Measurements from ENCODE around the gene LSG1. TPM values are rescaled to one million over a fixed set of nuclear protein-coding genes. Genes with fewer than 3 reads are reported as not detected.

LSG1 gene
- total and polyA plus RNA-seq, 2 of the 13 experiments (the other 11 are each of a cell fraction or from before 2014, with no cell fraction given): 21.4 to 32.1 TPM

DNA sequence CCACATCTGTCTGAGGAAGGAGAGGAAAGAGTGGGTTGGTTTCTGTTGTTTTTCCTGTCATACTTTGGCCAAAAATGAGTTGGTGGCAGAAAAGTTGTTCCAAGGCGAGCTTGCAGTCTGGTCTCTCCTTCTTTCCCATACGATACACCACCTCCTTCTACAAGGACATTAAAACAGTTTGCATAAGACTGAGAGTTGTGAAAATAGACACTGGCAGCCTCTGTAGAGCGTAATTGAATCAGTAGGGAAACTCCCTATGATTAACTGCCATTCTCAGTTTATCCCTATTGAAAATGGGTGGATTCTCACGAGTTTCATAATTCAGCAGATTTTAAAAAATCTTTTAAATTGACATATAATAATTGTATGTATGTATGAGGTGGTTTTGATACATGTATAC lies 3.7 kb upstream of the LSG1 start:
- WGBS (ENCODE audit: low lambda C conversion rate): 20% methylated on average over 4 of the region's 4 CpGs
- POLR2A ChIA-PET: no interaction called here

DNA sequence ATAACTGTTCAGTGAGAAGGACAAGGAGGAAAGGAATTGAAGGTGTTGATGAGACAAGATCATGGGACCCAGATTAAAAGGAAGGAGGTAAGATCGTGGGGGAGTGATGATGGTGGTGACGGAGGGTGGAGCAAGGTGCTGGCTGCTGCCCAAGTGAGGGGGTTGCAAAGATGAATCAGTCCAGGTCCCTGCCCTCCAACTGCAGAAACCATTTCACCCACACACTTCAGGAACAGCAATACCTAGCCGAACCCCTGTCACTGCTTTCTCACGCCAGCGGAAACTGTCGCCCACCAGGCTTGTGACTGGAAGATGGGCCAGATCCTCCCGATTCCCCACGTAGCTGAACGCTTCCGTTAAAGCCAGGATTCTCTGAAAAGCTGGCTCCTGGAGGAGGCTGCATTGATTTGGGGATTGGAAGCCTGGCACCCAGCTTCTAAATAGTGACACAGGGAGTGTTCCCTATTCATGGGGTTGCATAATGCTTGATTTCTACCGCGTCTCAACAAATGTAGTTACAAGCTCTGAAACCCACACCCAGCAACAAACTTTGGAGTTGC lies 3.2 kb upstream of the LSG1 start:
- ATAC-seq (no peak), DNase-seq (ENCODE audit: low spot score) (no peak), FAIRE-seq (no peak)
- Histone ChIP-seq H3K79me2 (ENCODE audit: insufficient read depth, low read length) (peaks cover 18% of the 10 kb centered on the region), H3K4me2 (ENCODE audit: low read depth, low read length) (peak overlapping the region; percentile 67), H2AFZ (ENCODE audit: low read length) (peak overlapping the region; percentile 96), H3K27ac (ENCODE audit: extremely low read length, insufficient read depth, low read length) (no peak overlapping the region), H3K4me1 (ENCODE audit: insufficient read depth, low read length) (peaks cover 39% of the 10 kb centered on the region), H4K20me1 (ENCODE audit: insufficient read depth, low read length) (no peaks in the 10 kb centered on the region), H3K9ac (ENCODE audit: insufficient read depth, low read depth, low read length) (no peak overlapping the region), H3K9me3 (ENCODE audit: low read length) (no peaks in the 10 kb centered on the region), H3K36me3 (replicated peaks in 1 of 2; ENCODE audit: control insufficient read depth in 1 of 2, insufficient read depth in 2 of 2, low read length in 2 of 2) (no peaks in the 10 kb centered on the region), H3K4me3 (replicated peaks in 1 of 3; ENCODE audit: insufficient read depth in 1 of 3, low read depth in 2 of 3, low read length in 3 of 3) (peak overlapping the region in 1 of 3 experiments; percentile 53; a peak in 1 of 6 replicates), H3K27me3 (ENCODE audit: control insufficient read depth in 1 of 2, insufficient read depth in 2 of 2, low read length in 2 of 2) (peaks cover 0 to 3% of the 10 kb centered on the region in 2 experiments; a peak in 1 of 5 replicates)
- TF ChIP-seq, protein P1, sequence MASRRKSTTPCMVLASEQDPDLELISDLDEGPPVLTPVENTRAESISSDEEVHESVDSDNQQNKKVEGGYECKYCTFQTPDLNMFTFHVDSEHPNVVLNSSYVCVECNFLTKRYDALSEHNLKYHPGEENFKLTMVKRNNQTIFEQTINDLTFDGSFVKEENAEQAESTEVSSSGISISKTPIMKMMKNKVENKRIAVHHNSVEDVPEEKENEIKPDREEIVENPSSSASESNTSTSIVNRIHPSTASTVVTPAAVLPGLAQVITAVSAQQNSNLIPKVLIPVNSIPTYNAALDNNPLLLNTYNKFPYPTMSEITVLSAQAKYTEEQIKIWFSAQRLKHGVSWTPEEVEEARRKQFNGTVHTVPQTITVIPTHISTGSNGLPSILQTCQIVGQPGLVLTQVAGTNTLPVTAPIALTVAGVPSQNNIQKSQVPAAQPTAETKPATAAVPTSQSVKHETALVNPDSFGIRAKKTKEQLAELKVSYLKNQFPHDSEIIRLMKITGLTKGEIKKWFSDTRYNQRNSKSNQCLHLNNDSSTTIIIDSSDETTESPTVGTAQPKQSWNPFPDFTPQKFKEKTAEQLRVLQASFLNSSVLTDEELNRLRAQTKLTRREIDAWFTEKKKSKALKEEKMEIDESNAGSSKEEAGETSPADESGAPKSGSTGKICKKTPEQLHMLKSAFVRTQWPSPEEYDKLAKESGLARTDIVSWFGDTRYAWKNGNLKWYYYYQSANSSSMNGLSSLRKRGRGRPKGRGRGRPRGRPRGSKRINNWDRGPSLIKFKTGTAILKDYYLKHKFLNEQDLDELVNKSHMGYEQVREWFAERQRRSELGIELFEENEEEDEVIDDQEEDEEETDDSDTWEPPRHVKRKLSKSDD (CRISPR knock-in tag; IDR thresholded peaks at IDR 0.05; ENCODE audit: low read depth): no peak
- TF ChIP-seq KDM5B (CRISPR knock-in tag; IDR thresholded peaks at IDR 0.05; ENCODE audit: borderline replicate concordance): no peak
- no peak for TF ChIP-seq MED1 (CRISPR knock-in tag; IDR thresholded peaks at IDR 0.05)
- no peak for TF ChIP-seq SNAPC2 (CRISPR knock-in tag; IDR thresholded peaks at IDR 0.05)
- TF ChIP-seq ZNF256 (CRISPR knock-in tag; conservative IDR thresholded peaks at IDR 0.05): no peak
- TF ChIP-seq RFX3 (CRISPR knock-in tag; IDR thresholded peaks at IDR 0.05): no peak
- TF ChIP-seq ADNP (CRISPR knock-in tag; IDR thresholded peaks at IDR 0.05): no peak
- TF ChIP-seq, protein P2, sequence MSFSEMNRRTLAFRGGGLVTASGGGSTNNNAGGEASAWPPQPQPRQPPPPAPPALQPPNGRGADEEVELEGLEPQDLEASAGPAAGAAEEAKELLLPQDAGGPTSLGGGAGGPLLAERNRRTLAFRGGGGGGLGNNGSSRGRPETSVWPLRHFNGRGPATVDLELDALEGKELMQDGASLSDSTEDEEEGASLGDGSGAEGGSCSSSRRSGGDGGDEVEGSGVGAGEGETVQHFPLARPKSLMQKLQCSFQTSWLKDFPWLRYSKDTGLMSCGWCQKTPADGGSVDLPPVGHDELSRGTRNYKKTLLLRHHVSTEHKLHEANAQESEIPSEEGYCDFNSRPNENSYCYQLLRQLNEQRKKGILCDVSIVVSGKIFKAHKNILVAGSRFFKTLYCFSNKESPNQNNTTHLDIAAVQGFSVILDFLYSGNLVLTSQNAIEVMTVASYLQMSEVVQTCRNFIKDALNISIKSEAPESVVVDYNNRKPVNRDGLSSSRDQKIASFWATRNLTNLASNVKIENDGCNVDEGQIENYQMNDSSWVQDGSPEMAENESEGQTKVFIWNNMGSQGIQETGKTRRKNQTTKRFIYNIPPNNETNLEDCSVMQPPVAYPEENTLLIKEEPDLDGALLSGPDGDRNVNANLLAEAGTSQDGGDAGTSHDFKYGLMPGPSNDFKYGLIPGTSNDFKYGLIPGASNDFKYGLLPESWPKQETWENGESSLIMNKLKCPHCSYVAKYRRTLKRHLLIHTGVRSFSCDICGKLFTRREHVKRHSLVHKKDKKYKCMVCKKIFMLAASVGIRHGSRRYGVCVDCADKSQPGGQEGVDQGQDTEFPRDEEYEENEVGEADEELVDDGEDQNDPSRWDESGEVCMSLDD (CRISPR knock-in tag; IDR thresholded peaks at IDR 0.05; ENCODE audit: borderline replicate concordance): no peak
- no peak for TF ChIP-seq RXRA (CRISPR knock-in tag; IDR thresholded peaks at IDR 0.05)
- no peak for TF ChIP-seq MIER3 (CRISPR knock-in tag; IDR thresholded peaks at IDR 0.05; ENCODE audit: borderline replicate concordance)
- no peak for TF ChIP-seq ZNF431 (CRISPR knock-in tag; IDR thresholded peaks at IDR 0.05; ENCODE audit: borderline replicate concordance, low read depth)
- no peak for TF ChIP-seq PCBP1 (IDR thresholded peaks at IDR 0.05; ENCODE audit: borderline replicate concordance, low read depth, low read length)
- BruUV-seq (replicated peaks): no TSS peak
- ChIA-PET CTCF (ENCODE audit: low intra/inter-chr PET ratio, low total read pairs) (no interaction called here), POLR2A (no interaction called here)
- intact Hi-C loops (cut with micrococcal nuclease; ENCODE audit: unreplicated experiment) (no loop called here), in situ Hi-C loops (cut with HindIII; ENCODE audit: extremely low pct_ligation_motif_present, low pct_unique_long_range_greater_than_20kb) (no loop called here)
- 18% methylated on average over 12 of the region's 12 CpGs for WGBS (ENCODE audit: low lambda C conversion rate)

More for the DNA sequence above, 3.7 kb upstream of the LSG1 start:
- no peaks in the 10 kb centered on the region for H4K20me1 ChIP-seq (ENCODE audit: insufficient read depth, low read length)
- in situ Hi-C loops (cut with HindIII; ENCODE audit: extremely low pct_ligation_motif_present, low pct_unique_long_range_greater_than_20kb) (no loop called here), intact Hi-C loops (cut with micrococcal nuclease; ENCODE audit: unreplicated experiment) (no loop called here)
- CTCF ChIA-PET (ENCODE audit: low intra/inter-chr PET ratio, low total read pairs): no interaction called here
- H3K4me1 ChIP-seq (ENCODE audit: insufficient read depth, low read length): peaks cover 34% of the 10 kb centered on the region
- H3K9ac ChIP-seq (ENCODE audit: insufficient read depth, low read depth, low read length): no peak overlapping the region
- H3K4me3 ChIP-seq (replicated peaks in 1 of 3; ENCODE audit: insufficient read depth in 1 of 3, low read depth in 2 of 3, low read length in 3 of 3): peak overlapping the region in 1 of 3 experiments; percentile 53; a peak in 1 of 6 replicates
- H3K36me3 ChIP-seq (replicated peaks in 1 of 2; ENCODE audit: control insufficient read depth in 1 of 2, insufficient read depth in 2 of 2, low read length in 2 of 2): no peaks in the 10 kb centered on the region
- no TSS peak for BruUV-seq (replicated peaks)
- TF ChIP-seq ZNF629 (CRISPR knock-in tag; conservative IDR thresholded peaks at IDR 0.05) (peak; percentile 70), POLR2AphosphoS5 (IDR thresholded peaks at IDR 0.05; ENCODE audit: low read depth, low read length) (no peak)
- DNase-seq (ENCODE audit: low spot score) (no peak), ATAC-seq (no peak), FAIRE-seq (no peak)
- H3K27me3 ChIP-seq (ENCODE audit: control insufficient read depth in 1 of 2, insufficient read depth in 2 of 2, low read length in 2 of 2): peaks cover 0 to 3% of the 10 kb centered on the region in 2 experiments; a peak in 1 of 5 replicates
- H3K4me2 ChIP-seq (ENCODE audit: low read depth, low read length): peak overlapping the region; percentile 67
- H3K9me3 ChIP-seq (ENCODE audit: low read length): no peaks in the 10 kb centered on the region
- peaks cover 13% of the 10 kb centered on the region for H3K79me2 ChIP-seq (ENCODE audit: insufficient read depth, low read length)
- H3K27ac ChIP-seq (ENCODE audit: extremely low read length, insufficient read depth, low read length): no peak overlapping the region
- H2AFZ ChIP-seq (ENCODE audit: low read length): peak overlapping the region; percentile 96

All from HepG2 (cell line).